Progenitor cell of endocrine pancreas (in vitro differentiated cells): ENCODE data around the gene ALKBH5. TPM values are rescaled to one million over a fixed set of nuclear protein-coding genes. Genes with fewer than 3 reads are reported as not detected.
A peak's percentile ranks its signal among the peaks of the same experiment; 100 is the strongest.

ENCODE experiments used
- DNase-seq: peaks from one replicate; pipeline ENCODE4 v3.0.0; 2021; ENCODE audit warnings: low spot score; ENCODE audit not compliant: unreplicated experiment
- H3K27ac Mint-ChIP-seq: 2 replicates; pipeline ENCODE4 v1.8.0; 2021; ENCODE audit warnings: mild to moderate bottlenecking, moderate library complexity, mixed read lengths
- H3K27me3 Mint-ChIP-seq: 2 replicates; pipeline ENCODE4 v1.8.0; 2021; ENCODE audit warnings: mixed read lengths
- H3K36me3 Mint-ChIP-seq: 2 replicates; pipeline ENCODE4 v1.8.0; 2022; ENCODE audit warnings: mixed read lengths; ENCODE audit not compliant: insufficient read depth
- H3K4me1 Mint-ChIP-seq: 2 replicates; pipeline ENCODE4 v1.8.0; 2021; ENCODE audit warnings: low read depth, mixed read lengths
- H3K4me3 Mint-ChIP-seq: 2 replicates; pipeline ENCODE4 v1.8.0; 2021; ENCODE audit warnings: low read depth, mild to moderate bottlenecking, moderate library complexity, mixed read lengths
- H3K9me3 Mint-ChIP-seq: 2 replicates; pipeline ENCODE4 v1.8.0; 2021; ENCODE audit warnings: low read depth, mixed read lengths
- total RNA-seq: library from RNA; stranded (reverse); gene quantifications from 2 replicates; pipeline ENCODE4 v1.2.1, GENCODE V29; 2021
- TF ChIP-seq, protein P1 (sequence below): fragments of 200-600 bp; sonication (generic); IDR thresholded peaks from one replicate; pipeline ENCODE4 v1.5.0; 2021; ENCODE audit warnings: antibody characterized with exemption, mild to moderate bottlenecking; ENCODE audit not compliant: unreplicated experiment

Gene ALKBH5
- total RNA-seq, 1 donor from 2014 or later, result 78.1 TPM

DNA sequence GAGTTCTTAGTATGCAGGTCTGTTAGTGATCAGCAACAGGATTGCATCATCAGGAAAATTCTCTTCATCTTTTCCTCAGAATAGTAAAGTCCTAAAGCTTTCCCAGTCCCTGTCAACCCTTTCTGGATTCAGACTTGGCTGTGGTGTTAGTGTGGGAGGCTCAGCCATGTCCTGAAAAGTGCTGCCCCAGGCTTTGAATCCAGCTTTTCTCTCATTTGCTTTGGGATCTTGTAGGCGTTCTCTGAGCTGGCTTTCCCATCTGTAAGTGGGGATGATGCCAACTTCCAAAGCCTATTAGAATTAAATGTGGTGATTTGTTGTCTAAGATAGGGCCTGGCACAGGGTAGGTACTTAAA, 3.0 kb downstream of the ALKBH5 start:
- no peaks in the 10 kb centered on the region for H3K27me3 Mint-ChIP-seq
- H3K4me3 Mint-ChIP-seq, result peak overlapping the region; percentile 38
- DNase-seq, result no peak
- H3K36me3 Mint-ChIP-seq, result peaks cover 17% of the 10 kb centered on the region
- H3K27ac Mint-ChIP-seq, result no peak overlapping the region
- no peaks in the 10 kb centered on the region for H3K9me3 Mint-ChIP-seq
- TF ChIP-seq, protein P1, sequence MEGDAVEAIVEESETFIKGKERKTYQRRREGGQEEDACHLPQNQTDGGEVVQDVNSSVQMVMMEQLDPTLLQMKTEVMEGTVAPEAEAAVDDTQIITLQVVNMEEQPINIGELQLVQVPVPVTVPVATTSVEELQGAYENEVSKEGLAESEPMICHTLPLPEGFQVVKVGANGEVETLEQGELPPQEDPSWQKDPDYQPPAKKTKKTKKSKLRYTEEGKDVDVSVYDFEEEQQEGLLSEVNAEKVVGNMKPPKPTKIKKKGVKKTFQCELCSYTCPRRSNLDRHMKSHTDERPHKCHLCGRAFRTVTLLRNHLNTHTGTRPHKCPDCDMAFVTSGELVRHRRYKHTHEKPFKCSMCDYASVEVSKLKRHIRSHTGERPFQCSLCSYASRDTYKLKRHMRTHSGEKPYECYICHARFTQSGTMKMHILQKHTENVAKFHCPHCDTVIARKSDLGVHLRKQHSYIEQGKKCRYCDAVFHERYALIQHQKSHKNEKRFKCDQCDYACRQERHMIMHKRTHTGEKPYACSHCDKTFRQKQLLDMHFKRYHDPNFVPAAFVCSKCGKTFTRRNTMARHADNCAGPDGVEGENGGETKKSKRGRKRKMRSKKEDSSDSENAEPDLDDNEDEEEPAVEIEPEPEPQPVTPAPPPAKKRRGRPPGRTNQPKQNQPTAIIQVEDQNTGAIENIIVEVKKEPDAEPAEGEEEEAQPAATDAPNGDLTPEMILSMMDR, result no peak
- H3K4me1 Mint-ChIP-seq, result peaks cover 46% of the 10 kb centered on the region

DNA sequence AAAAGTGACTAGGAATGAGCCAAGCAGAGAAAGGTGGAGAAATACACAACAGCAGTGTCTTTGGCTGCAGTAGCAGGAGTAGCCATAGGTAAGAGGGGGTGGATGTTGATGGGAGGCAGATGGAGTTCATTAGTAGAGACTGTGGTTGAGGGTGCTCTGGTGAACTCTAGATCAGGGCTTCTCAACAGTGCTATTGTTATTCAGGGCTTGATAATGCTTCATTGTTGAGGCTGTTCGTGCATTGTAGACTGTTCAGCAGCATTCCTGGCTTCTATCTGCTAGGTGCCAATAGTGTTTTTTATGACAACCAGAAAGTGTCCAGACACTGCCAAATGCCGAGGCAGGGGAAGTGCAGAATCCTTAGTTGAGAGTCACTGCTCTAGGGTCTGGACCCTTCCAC, 3.6 kb downstream of the ALKBH5 start:
- H3K9me3 Mint-ChIP-seq, result no peaks in the 10 kb centered on the region
- TF ChIP-seq, protein P1, result no peak
- peak overlapping the region; percentile 25 for H3K27ac Mint-ChIP-seq
- no peaks in the 10 kb centered on the region for H3K27me3 Mint-ChIP-seq
- DNase-seq, result no peak
- peak overlapping the region; percentile 38 for H3K4me3 Mint-ChIP-seq
- peaks cover 45% of the 10 kb centered on the region for H3K4me1 Mint-ChIP-seq
- peaks cover 17% of the 10 kb centered on the region for H3K36me3 Mint-ChIP-seq

DNA sequence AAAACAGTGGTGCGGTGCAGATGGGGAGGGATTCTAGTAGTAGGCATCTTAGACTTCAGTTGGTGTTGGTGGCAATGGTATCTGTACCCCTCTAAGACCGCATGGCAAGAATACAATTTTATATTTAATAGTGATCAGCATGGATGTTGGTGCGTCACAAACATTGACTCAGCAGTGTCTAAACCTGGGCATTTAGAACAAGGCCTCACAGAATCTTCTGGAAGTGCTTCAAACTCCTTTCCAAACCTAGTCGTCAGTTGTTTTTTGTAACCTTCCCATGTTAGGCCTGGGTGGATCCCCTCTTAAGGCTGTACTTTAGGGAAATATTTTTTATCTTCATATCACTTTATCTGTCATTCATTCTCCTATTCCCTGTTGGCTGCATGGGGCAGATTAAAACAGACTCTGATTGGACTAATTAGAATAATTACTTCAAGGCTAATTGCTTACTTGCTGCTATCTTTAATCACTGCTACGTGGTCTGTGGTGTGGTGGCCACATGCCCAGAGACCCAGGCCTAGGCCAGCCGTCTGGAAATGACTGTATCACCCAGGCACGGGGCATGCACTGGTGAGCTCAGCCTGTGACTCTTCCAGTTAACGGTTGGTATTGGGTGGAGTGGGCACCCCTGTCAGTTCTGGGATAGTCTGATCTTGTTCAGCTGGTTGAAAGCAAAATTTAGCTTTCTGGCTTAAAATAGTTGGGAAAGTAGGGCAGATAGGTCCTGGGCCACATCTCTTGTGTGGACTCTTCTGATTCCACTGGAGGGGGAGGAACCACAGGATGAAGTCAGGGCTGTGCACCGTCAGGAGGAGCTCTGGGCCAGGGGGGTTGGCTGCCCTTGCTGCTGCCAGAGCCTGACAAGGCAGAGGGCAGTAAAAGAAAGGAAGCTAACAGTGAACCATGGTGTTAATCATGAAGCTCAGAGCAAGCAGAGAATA, 4.5 kb downstream of the ALKBH5 start:
- TF ChIP-seq, protein P1, result no peak
- peaks cover 45% of the 10 kb centered on the region for H3K4me1 Mint-ChIP-seq
- no peak for DNase-seq
- H3K4me3 Mint-ChIP-seq, result peak overlapping the region; percentile 29
- H3K27ac Mint-ChIP-seq, result no peak overlapping the region
- H3K36me3 Mint-ChIP-seq, result peaks cover 17% of the 10 kb centered on the region
- H3K9me3 Mint-ChIP-seq, result no peaks in the 10 kb centered on the region
- H3K27me3 Mint-ChIP-seq, result no peaks in the 10 kb centered on the region

DNA sequence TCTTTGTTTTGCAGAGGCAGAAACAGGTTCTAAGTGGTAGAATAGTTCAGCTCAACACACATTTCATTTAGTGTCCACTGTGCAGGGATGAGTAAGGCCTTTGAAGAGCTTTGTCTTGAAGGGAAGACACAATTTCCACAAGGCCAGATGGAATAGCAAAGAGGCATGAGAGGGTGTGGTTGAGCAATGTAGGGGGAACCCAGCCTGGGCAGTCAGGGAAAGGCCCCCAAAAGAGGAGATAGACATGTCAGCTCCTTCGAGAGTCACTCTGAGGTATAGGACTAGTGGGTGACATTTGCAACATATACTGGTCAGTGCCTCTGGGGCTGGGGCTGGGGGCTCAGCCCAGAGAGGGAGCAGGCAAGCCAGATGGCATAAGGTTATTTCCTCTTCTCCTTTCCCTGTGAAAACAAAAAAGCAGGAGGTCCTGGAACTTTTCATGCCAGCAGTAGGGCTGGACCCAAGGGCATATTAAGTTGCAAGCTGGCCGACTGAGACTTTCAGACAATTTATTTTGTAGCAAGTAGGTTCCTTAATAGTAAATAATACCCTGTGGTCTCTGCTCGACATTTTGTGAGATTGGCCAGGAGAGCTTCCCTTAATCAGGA, 7.1 kb downstream of the ALKBH5 start:
- H3K9me3 Mint-ChIP-seq, result no peaks in the 10 kb centered on the region
- H3K27ac Mint-ChIP-seq, result no peak overlapping the region
- no peaks in the 10 kb centered on the region for H3K27me3 Mint-ChIP-seq
- peaks cover 20% of the 10 kb centered on the region for H3K36me3 Mint-ChIP-seq
- no peak overlapping the region for H3K4me3 Mint-ChIP-seq
- TF ChIP-seq, protein P1, result no peak
- DNase-seq, result no peak
- peaks cover 35% of the 10 kb centered on the region for H3K4me1 Mint-ChIP-seq

DNA sequence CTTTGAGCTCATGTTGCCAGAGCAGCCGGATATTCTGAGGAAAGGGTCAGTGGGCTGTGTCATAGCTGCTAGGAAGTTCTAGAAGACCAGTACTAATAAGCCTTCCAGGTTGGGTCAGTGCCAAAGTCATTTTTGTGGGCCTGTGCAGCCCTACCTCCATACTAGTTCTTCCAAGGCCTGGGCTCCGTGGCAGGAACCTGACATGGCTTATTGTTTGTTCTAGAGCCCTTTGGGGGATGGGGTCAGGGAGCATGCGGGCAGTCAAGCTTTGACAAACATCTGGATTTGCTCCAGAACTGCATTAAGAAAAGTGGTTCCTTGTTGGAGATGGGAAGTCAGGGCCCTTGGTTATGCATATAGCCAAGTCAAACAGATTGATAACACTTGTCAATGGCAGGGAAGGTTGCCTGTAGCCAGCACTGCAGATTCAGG, 7.6 kb downstream of the ALKBH5 start:
- Mint-ChIP-seq H3K27ac (no peak overlapping the region), H3K4me3 (no peak overlapping the region), H3K27me3 (no peaks in the 10 kb centered on the region), H3K36me3 (peaks cover 22% of the 10 kb centered on the region), H3K4me1 (peaks cover 30% of the 10 kb centered on the region), H3K9me3 (no peaks in the 10 kb centered on the region)
- TF ChIP-seq, protein P1, result no peak
- DNase-seq, result no peak
